HepG2 (cell line): Measurements from ENCODE around the gene TRAF5. TPM values are rescaled to one million over a fixed set of nuclear protein-coding genes. Genes with fewer than 3 reads are reported as not detected.

Source experiments
- GTF3A ChIP-seq: sonication (generic); formaldehyde crosslinking; conservative IDR thresholded peaks from 2 replicates; pipeline ENCODE4 v1.4.0; 2020; ENCODE audit warnings: mild to moderate bottlenecking, missing genetic modification reagents
- MYC ChIP-seq: sonication (generic); formaldehyde crosslinking; IDR thresholded peaks from 2 replicates; pipeline ENCODE4 v1.9.0; 2021; ENCODE audit warnings: missing genetic modification reagents, borderline replicate concordance
- RBM39 ChIP-seq: fragments of 200-400 bp; formaldehyde crosslinking; IDR thresholded peaks from one replicate; pipeline ENCODE4 v1.6.1; 2018; ENCODE audit warnings: antibody characterized with exemption, mild to moderate bottlenecking, low read depth, low read length; ENCODE audit not compliant: poor library complexity, severe bottlenecking
- SIN3A ChIP-seq: IDR thresholded peaks from 2 replicates; pipeline ENCODE4 v1.6.1; 2011; ENCODE audit warnings: low read depth, mild to moderate bottlenecking, control low read depth, low read length, borderline replicate concordance
- ZNF34 ChIP-seq: sonication (generic); formaldehyde crosslinking; IDR thresholded peaks from 2 replicates; pipeline ENCODE4 v1.4.0; 2020; ENCODE audit warnings: mild to moderate bottlenecking, missing genetic modification reagents, borderline replicate concordance
- ZNF501 ChIP-seq: sonication (generic); formaldehyde crosslinking; IDR thresholded peaks from 2 replicates; pipeline ENCODE4 v1.5.1; 2020; ENCODE audit warnings: mild to moderate bottlenecking, moderate library complexity, missing genetic modification reagents
- ZNF672 ChIP-seq: sonication (generic); formaldehyde crosslinking; IDR thresholded peaks from 2 replicates; pipeline ENCODE4 v1.8.1; 2022; ENCODE audit warnings: missing genetic modification reagents
- polyA plus RNA-seq, 8 experiments: library from polyadenylated mRNA; depleted of rRNA in 3 of 8; stranded (reverse) in 7 of 8; unstranded in 1 of 8; fragments of >200 nt; fragmentation: Illumina TruSeq in 4 of 8; extraction: Trizol in 4 of 8; gene quantifications; 2 replicates each; pipeline versions ENCODE4 v1.2.1 to v1.2.3, GENCODE V29; 2011 to 2016; ENCODE audit warnings: low read depth in 4 of 8, missing spikeins in 1 of 8, mixed read lengths in 1 of 8; ENCODE audit not compliant: insufficient read depth in 1 of 8
- total RNA-seq, 5 experiments: library from RNA; depleted of rRNA; stranded (reverse); fragments of >200 nt; fragmentation: Illumina TruSeq; extraction: Trizol; gene quantifications; 2 replicates each; pipeline ENCODE4 v1.2.3, GENCODE V29; 2016; ENCODE audit warnings: low read depth in 1 of 5
- TF ChIP-seq, protein P1 (sequence below): sonication (generic); formaldehyde crosslinking; IDR thresholded peaks from 2 replicates; pipeline ENCODE4 v1.4.0; 2020; ENCODE audit warnings: missing genetic modification reagents
- TF ChIP-seq, protein P2 (sequence below): sonication (generic); formaldehyde crosslinking; conservative IDR thresholded peaks from 2 replicates; pipeline ENCODE4 v1.4.0; 2020; ENCODE audit warnings: mild to moderate bottlenecking, missing genetic modification reagents, moderate library complexity
- TF ChIP-seq, protein P3 (sequence below): sonication (generic); formaldehyde crosslinking; IDR thresholded peaks from 2 replicates; pipeline ENCODE4 v1.4.0; 2020; ENCODE audit warnings: missing genetic modification reagents
- TF ChIP-seq, protein P4 (sequence below): sonication (generic); formaldehyde crosslinking; IDR thresholded peaks from 2 replicates; pipeline ENCODE4 v1.4.0; 2020; ENCODE audit warnings: missing genetic modification reagents; ENCODE audit errors: not compliant biosample characterization

Gene TRAF5
- total and polyA plus RNA-seq, 2 of the 13 experiments (the other 11 are each of a cell fraction or from before 2014, with no cell fraction given) = 0.27 to 1.6 TPM

DNA sequence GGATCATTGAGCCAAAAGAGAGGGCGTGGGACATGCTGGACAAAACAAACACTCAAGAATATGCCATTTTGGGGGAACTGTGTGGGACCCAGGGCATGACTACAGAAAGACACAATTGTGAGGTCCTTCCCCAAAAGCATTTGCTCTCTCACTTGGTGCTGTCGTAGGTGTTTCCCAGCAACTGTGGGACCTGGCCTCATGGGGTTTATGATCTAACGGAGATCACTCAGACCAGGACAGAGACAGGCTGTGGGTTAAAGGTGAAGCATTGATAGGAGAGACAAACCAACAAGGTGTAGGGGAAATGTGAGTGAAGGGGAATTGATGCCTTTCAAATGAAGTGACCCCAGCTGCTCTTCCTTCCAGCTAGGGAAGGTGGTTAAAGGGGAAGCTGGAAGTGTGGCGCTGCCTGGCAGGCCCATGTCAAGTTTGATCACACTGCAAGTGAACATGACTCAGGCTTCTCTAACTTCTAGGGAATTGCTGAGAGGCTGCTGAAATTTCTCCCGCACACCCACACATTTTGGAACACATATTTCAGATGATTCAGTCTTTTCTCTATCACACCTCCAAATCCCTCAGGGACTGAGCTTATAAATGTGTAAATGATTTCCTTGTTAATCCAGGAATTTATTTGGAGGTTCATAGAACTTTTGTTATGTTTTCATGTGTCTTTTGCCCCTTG, 30.2 kb downstream of the TRAF5 start (continued):
- TF ChIP-seq, protein P1, sequence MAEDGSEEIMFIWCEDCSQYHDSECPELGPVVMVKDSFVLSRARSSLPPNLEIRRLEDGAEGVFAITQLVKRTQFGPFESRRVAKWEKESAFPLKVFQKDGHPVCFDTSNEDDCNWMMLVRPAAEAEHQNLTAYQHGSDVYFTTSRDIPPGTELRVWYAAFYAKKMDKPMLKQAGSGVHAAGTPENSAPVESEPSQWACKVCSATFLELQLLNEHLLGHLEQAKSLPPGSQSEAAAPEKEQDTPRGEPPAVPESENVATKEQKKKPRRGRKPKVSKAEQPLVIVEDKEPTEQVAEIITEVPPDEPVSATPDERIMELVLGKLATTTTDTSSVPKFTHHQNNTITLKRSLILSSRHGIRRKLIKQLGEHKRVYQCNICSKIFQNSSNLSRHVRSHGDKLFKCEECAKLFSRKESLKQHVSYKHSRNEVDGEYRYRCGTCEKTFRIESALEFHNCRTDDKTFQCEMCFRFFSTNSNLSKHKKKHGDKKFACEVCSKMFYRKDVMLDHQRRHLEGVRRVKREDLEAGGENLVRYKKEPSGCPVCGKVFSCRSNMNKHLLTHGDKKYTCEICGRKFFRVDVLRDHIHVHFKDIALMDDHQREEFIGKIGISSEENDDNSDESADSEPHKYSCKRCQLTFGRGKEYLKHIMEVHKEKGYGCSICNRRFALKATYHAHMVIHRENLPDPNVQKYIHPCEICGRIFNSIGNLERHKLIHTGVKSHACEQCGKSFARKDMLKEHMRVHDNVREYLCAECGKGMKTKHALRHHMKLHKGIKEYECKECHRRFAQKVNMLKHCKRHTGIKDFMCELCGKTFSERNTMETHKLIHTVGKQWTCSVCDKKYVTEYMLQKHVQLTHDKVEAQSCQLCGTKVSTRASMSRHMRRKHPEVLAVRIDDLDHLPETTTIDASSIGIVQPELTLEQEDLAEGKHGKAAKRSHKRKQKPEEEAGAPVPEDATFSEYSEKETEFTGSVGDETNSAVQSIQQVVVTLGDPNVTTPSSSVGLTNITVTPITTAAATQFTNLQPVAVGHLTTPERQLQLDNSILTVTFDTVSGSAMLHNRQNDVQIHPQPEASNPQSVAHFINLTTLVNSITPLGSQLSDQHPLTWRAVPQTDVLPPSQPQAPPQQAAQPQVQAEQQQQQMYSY (CRISPR knock-in tag) = no peak
- TF ChIP-seq RBM39 (no peak), ZNF34 (CRISPR knock-in tag) (no peak), GTF3A (CRISPR knock-in tag) (no peak), MYC (CRISPR knock-in tag) (no peak), ZNF501 (CRISPR knock-in tag) (no peak), ZNF672 (CRISPR knock-in tag) (no peak), SIN3A (no peak)
- TF ChIP-seq, protein P2, sequence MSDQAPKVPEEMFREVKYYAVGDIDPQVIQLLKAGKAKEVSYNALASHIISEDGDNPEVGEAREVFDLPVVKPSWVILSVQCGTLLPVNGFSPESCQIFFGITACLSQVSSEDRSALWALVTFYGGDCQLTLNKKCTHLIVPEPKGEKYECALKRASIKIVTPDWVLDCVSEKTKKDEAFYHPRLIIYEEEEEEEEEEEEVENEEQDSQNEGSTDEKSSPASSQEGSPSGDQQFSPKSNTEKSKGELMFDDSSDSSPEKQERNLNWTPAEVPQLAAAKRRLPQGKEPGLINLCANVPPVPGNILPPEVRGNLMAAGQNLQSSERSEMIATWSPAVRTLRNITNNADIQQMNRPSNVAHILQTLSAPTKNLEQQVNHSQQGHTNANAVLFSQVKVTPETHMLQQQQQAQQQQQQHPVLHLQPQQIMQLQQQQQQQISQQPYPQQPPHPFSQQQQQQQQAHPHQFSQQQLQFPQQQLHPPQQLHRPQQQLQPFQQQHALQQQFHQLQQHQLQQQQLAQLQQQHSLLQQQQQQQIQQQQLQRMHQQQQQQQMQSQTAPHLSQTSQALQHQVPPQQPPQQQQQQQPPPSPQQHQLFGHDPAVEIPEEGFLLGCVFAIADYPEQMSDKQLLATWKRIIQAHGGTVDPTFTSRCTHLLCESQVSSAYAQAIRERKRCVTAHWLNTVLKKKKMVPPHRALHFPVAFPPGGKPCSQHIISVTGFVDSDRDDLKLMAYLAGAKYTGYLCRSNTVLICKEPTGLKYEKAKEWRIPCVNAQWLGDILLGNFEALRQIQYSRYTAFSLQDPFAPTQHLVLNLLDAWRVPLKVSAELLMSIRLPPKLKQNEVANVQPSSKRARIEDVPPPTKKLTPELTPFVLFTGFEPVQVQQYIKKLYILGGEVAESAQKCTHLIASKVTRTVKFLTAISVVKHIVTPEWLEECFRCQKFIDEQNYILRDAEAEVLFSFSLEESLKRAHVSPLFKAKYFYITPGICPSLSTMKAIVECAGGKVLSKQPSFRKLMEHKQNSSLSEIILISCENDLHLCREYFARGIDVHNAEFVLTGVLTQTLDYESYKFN (CRISPR knock-in tag) = no peak
- TF ChIP-seq, protein P3, sequence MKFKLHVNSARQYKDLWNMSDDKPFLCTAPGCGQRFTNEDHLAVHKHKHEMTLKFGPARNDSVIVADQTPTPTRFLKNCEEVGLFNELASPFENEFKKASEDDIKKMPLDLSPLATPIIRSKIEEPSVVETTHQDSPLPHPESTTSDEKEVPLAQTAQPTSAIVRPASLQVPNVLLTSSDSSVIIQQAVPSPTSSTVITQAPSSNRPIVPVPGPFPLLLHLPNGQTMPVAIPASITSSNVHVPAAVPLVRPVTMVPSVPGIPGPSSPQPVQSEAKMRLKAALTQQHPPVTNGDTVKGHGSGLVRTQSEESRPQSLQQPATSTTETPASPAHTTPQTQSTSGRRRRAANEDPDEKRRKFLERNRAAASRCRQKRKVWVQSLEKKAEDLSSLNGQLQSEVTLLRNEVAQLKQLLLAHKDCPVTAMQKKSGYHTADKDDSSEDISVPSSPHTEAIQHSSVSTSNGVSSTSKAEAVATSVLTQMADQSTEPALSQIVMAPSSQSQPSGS (CRISPR knock-in tag) = no peak
- TF ChIP-seq, protein P4, sequence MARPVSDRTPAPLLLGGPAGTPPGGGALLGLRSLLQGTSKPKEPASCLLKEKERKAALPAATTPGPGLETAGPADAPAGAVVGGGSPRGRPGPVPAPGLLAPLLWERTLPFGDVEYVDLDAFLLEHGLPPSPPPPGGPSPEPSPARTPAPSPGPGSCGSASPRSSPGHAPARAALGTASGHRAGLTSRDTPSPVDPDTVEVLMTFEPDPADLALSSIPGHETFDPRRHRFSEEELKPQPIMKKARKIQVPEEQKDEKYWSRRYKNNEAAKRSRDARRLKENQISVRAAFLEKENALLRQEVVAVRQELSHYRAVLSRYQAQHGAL (CRISPR knock-in tag) = no peak
